SK-N-SH (cell line): Measurements from ENCODE around the gene RAI14. TPM values are rescaled to one million over a fixed set of nuclear protein-coding genes. Genes with fewer than 3 reads are reported as not detected.

ENCODE experiments used
- CTCF ChIA-PET: fragments of 300-600, 350-600 bp; formaldehyde crosslinking; extraction: SDS; loops from one replicate; lab custom pipeline; 2021; lab: Yijun Ruan, JAX
- POLR2A ChIA-PET: fragments of 350-600 bp; sonication (Branson Sonifier 250); formaldehyde crosslinking; extraction: SDS; loops from one replicate; lab custom pipeline; 2020; ENCODE audit warnings: antibody characterized with exemption, inconsistent platforms; lab: Yijun Ruan, JAX
- DNase-seq: peaks from one replicate; pipeline ENCODE4 v3.0.0; 2012
- H2AFZ ChIP-seq: fragments of 200-600 bp; sonication (generic); 2 replicates; pipeline ENCODE4 v1.8.1; 2016; ENCODE audit warnings: antibody characterized with exemption, mild to moderate bottlenecking, low read depth
- H3F3A ChIP-seq: fragments of 200-600 bp; sonication (generic); replicated peaks from 2 replicates; pipeline ENCODE3; 2016; ENCODE audit warnings: antibody characterized with exemption, mild to moderate bottlenecking; ENCODE audit not compliant: insufficient read depth
- H3K27ac ChIP-seq, 2 experiments: fragments of 200-500 bp in 1 of 2; fragments of 200-600 bp in 1 of 2; sonication (Bioruptor generic) in 1 of 2; sonication (generic), shearing (Covaris generic) in 1 of 2; 2 replicates each; pipeline versions ENCODE4 v1.5.1 to v1.6.1; 2014 to 2016; ENCODE audit warnings: low read depth in 2 of 2, inconsistent platforms in 1 of 2, low read length in 1 of 2, mild to moderate bottlenecking in 1 of 2, mixed read lengths in 1 of 2
- H3K27me3 ChIP-seq: fragments of 200-600 bp; sonication (generic), shearing (Covaris generic); 2 replicates; pipeline ENCODE4 v1.6.1; 2016; ENCODE audit warnings: mixed run types; ENCODE audit not compliant: insufficient read depth
- H3K36me3 ChIP-seq, 2 experiments: fragments of 200-500 bp in 1 of 2; fragments of 200-600 bp in 1 of 2; sonication (Bioruptor generic) in 1 of 2; sonication (generic) in 1 of 2; replicated peaks in 1 of 2; 2 replicates each; pipeline versions ENCODE3 to v1.5.1; 2014 to 2016; ENCODE audit warnings: low read length in 1 of 2, mild to moderate bottlenecking in 1 of 2; ENCODE audit not compliant: insufficient read depth in 2 of 2, control insufficient read depth in 1 of 2
- H3K4me1 ChIP-seq, 2 experiments: fragments of 200-500 bp in 1 of 2; fragments of 200-600 bp in 1 of 2; sonication (Bioruptor generic) in 1 of 2; sonication (generic), shearing (Covaris generic) in 1 of 2; 2 replicates each; pipeline versions ENCODE4 v1.5.1 to v1.6.1; 2014 to 2016; ENCODE audit warnings: low read depth in 1 of 2, low read length in 1 of 2, mixed run types in 1 of 2; ENCODE audit not compliant: insufficient read depth in 2 of 2, control insufficient read depth in 1 of 2
- H3K4me2 ChIP-seq: fragments of 200-600 bp; sonication (generic), shearing (Covaris generic); 2 replicates; pipeline ENCODE4 v1.6.1; 2017; ENCODE audit warnings: mixed run types
- H3K4me3 ChIP-seq, 2 experiments: fragments of 200-500 bp in 1 of 2; fragments of 200-600 bp in 1 of 2; sonication (Bioruptor generic) in 1 of 2; sonication (generic), shearing (Covaris generic) in 1 of 2; 2 replicates each; pipeline versions ENCODE4 v1.5.1 to v1.8.1; 2014 to 2016; ENCODE audit warnings: low read depth in 2 of 2, inconsistent platforms in 1 of 2, low read length in 1 of 2, mild to moderate bottlenecking in 1 of 2, mixed read lengths in 1 of 2, moderate library complexity in 1 of 2
- H3K79me2 ChIP-seq: fragments of 200-600 bp; sonication (generic); 2 replicates; pipeline ENCODE4 v1.8.1; 2017; ENCODE audit warnings: mild to moderate bottlenecking; ENCODE audit not compliant: insufficient read depth
- H3K9ac ChIP-seq: fragments of 200-600 bp; sonication (generic); 2 replicates; pipeline ENCODE4 v1.6.1; 2017; ENCODE audit warnings: mixed run types
- H3K9me2 ChIP-seq: fragments of 200-600 bp; sonication (generic); 2 replicates; pipeline ENCODE4 v1.6.1; 2017; ENCODE audit warnings: mixed run types
- H3K9me3 ChIP-seq: fragments of 200-600 bp; sonication (generic); 2 replicates; pipeline ENCODE4 v1.6.1; 2017; ENCODE audit warnings: mixed run types, mild to moderate bottlenecking, moderate library complexity
- H4K20me1 ChIP-seq: fragments of 200-600 bp; sonication (generic); 2 replicates; pipeline ENCODE4 v1.6.1; 2017; ENCODE audit warnings: mild to moderate bottlenecking, mixed run types; ENCODE audit not compliant: insufficient read depth
- ELF1 ChIP-seq: IDR thresholded peaks from 2 replicates; pipeline ENCODE4 v1.4.0; 2012
- EP300 ChIP-seq, 2 experiments: IDR thresholded peaks; 2 replicates each; pipeline versions ENCODE4 v1.4.0 to v1.6.1; 2012; ENCODE audit warnings: borderline replicate concordance in 1 of 2, low read depth in 1 of 2, low read length in 1 of 2
- FOSL2 ChIP-seq: IDR thresholded peaks from 2 replicates; pipeline ENCODE4 v1.4.0; 2012; ENCODE audit warnings: low read depth, mild to moderate bottlenecking, moderate library complexity, borderline replicate concordance
- FOXJ3 ChIP-seq: sonication (generic); formaldehyde crosslinking; IDR thresholded peaks from 2 replicates; pipeline ENCODE4 v1.5.1; 2020; ENCODE audit warnings: mild to moderate bottlenecking, missing genetic modification reagents
- JUND ChIP-seq: IDR thresholded peaks from 2 replicates; pipeline ENCODE4 v1.4.0; 2012
- MEF2A ChIP-seq: IDR thresholded peaks from 2 replicates; pipeline ENCODE4 v1.4.0; 2012; ENCODE audit warnings: low read depth, borderline replicate concordance
- MXI1 ChIP-seq: IDR thresholded peaks from 2 replicates; pipeline ENCODE4 v1.6.1; 2012; ENCODE audit warnings: mild to moderate bottlenecking, low read depth, low read length, improper control_type of control experiment
- SIN3A ChIP-seq: IDR thresholded peaks from 2 replicates; pipeline ENCODE4 v1.6.1; 2012; ENCODE audit warnings: low read depth, mild to moderate bottlenecking, low read length, moderate library complexity, borderline replicate concordance
- SMC3 ChIP-seq: IDR thresholded peaks from 2 replicates; pipeline ENCODE4 v1.6.1; 2012; ENCODE audit warnings: low read depth, low read length, improper control_type of control experiment
- TCF12 ChIP-seq: IDR thresholded peaks from 2 replicates; pipeline ENCODE4 v1.4.0; 2012
- WGBS: methylation state at CpG from one replicate; pipeline ENCODE4 v1.1.6; 2017; ENCODE audit warnings: low lambda C conversion rate; 5-methylcytosine and 5-hydroxymethylcytosine counted together
- polyA plus RNA-seq, 3 experiments: library from polyadenylated mRNA; depleted of rRNA; stranded (reverse); fragments of >200 nt; gene quantifications; 2 replicates each; pipeline ENCODE4 v1.2.3, GENCODE V29; 2012
- TF ChIP-seq, protein P1 (sequence below): fragments of 200-600 bp; sonication (generic); IDR thresholded peaks from 2 replicates; pipeline ENCODE4 v1.6.1; 2017; ENCODE audit warnings: antibody characterized with exemption, mild to moderate bottlenecking, moderate library complexity
- TF ChIP-seq, protein P2 (sequence below): IDR thresholded peaks from 2 replicates; pipeline ENCODE4 v1.6.1; 2012; ENCODE audit warnings: mild to moderate bottlenecking, low read depth, low read length, moderate library complexity
- TF ChIP-seq, protein P3 (sequence below): IDR thresholded peaks from 2 replicates; pipeline ENCODE4 v1.4.0; 2012; ENCODE audit warnings: low read depth, borderline replicate concordance

The RAI14 gene
- polyA plus RNA-seq, 1 of the 3 experiments (the other 2 are of a cell fraction): 53.2 TPM

GRCh38 chr5:34699155-34700077 is 43.3 kb downstream of the RAI14 start:
- WGBS: 88% methylated on average over 9 of the region's 9 CpGs
- Histone ChIP-seq H3K36me3 (peaks cover 0 to 26% of the 10 kb centered on the region in 2 experiments), H3K27me3 (no peaks in the 10 kb centered on the region), H3K4me1 (peaks cover 0 to 22% of the 10 kb centered on the region in 2 experiments; a peak in 2 of 4 replicates), H4K20me1 (no peaks in the 10 kb centered on the region), H3K9me3 (no peaks in the 10 kb centered on the region), H3F3A (peaks cover 17% of the 10 kb centered on the region), H3K4me2 (no peak overlapping the region), H3K9ac (no peak overlapping the region), H3K79me2 (peaks cover 98% of the 10 kb centered on the region), H3K4me3 (no peak overlapping the region), H3K27ac (no peak overlapping the region), H2AFZ (no peak overlapping the region), H3K9me2 (no peaks in the 10 kb centered on the region)
- no peak for TF ChIP-seq FOXJ3 (CRISPR knock-in tag)
- TF ChIP-seq EP300 (IDR thresholded peaks at IDR 0.05; ENCODE audit: borderline replicate concordance in 1 of 2, low read depth in 1 of 2, low read length in 1 of 2): no peak
- TF ChIP-seq SMC3: no peak
- TF ChIP-seq, protein P1, sequence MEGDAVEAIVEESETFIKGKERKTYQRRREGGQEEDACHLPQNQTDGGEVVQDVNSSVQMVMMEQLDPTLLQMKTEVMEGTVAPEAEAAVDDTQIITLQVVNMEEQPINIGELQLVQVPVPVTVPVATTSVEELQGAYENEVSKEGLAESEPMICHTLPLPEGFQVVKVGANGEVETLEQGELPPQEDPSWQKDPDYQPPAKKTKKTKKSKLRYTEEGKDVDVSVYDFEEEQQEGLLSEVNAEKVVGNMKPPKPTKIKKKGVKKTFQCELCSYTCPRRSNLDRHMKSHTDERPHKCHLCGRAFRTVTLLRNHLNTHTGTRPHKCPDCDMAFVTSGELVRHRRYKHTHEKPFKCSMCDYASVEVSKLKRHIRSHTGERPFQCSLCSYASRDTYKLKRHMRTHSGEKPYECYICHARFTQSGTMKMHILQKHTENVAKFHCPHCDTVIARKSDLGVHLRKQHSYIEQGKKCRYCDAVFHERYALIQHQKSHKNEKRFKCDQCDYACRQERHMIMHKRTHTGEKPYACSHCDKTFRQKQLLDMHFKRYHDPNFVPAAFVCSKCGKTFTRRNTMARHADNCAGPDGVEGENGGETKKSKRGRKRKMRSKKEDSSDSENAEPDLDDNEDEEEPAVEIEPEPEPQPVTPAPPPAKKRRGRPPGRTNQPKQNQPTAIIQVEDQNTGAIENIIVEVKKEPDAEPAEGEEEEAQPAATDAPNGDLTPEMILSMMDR: no peak
- TF ChIP-seq MXI1: no peak
- no peak for TF ChIP-seq JUND
- TF ChIP-seq TCF12: no peak
- no peak for TF ChIP-seq ELF1
- no peak for TF ChIP-seq FOSL2
- TF ChIP-seq, protein P2, sequence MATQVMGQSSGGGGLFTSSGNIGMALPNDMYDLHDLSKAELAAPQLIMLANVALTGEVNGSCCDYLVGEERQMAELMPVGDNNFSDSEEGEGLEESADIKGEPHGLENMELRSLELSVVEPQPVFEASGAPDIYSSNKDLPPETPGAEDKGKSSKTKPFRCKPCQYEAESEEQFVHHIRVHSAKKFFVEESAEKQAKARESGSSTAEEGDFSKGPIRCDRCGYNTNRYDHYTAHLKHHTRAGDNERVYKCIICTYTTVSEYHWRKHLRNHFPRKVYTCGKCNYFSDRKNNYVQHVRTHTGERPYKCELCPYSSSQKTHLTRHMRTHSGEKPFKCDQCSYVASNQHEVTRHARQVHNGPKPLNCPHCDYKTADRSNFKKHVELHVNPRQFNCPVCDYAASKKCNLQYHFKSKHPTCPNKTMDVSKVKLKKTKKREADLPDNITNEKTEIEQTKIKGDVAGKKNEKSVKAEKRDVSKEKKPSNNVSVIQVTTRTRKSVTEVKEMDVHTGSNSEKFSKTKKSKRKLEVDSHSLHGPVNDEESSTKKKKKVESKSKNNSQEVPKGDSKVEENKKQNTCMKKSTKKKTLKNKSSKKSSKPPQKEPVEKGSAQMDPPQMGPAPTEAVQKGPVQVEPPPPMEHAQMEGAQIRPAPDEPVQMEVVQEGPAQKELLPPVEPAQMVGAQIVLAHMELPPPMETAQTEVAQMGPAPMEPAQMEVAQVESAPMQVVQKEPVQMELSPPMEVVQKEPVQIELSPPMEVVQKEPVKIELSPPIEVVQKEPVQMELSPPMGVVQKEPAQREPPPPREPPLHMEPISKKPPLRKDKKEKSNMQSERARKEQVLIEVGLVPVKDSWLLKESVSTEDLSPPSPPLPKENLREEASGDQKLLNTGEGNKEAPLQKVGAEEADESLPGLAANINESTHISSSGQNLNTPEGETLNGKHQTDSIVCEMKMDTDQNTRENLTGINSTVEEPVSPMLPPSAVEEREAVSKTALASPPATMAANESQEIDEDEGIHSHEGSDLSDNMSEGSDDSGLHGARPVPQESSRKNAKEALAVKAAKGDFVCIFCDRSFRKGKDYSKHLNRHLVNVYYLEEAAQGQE: no peak
- no peak for TF ChIP-seq SIN3A
- TF ChIP-seq, protein P3, sequence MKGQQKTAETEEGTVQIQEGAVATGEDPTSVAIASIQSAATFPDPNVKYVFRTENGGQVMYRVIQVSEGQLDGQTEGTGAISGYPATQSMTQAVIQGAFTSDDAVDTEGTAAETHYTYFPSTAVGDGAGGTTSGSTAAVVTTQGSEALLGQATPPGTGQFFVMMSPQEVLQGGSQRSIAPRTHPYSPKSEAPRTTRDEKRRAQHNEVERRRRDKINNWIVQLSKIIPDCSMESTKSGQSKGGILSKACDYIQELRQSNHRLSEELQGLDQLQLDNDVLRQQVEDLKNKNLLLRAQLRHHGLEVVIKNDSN: no peak
- no peak for TF ChIP-seq MEF2A
- ChIA-PET POLR2A (no interaction called here), CTCF (no interaction called here)
- DNase-seq: no peak
